GM18526 (cell line): ENCODE results near the gene OTOS.
A peak's percentile ranks its signal among the peaks of the same experiment; 100 is the strongest.

Source experiments
- POLR2A ChIP-seq: IDR thresholded peaks from 3 replicates; pipeline ENCODE4 v1.6.1; 2011; ENCODE audit not compliant: insufficient read length; ENCODE audit errors: extremely low read depth

OTOS gene

DNA sequence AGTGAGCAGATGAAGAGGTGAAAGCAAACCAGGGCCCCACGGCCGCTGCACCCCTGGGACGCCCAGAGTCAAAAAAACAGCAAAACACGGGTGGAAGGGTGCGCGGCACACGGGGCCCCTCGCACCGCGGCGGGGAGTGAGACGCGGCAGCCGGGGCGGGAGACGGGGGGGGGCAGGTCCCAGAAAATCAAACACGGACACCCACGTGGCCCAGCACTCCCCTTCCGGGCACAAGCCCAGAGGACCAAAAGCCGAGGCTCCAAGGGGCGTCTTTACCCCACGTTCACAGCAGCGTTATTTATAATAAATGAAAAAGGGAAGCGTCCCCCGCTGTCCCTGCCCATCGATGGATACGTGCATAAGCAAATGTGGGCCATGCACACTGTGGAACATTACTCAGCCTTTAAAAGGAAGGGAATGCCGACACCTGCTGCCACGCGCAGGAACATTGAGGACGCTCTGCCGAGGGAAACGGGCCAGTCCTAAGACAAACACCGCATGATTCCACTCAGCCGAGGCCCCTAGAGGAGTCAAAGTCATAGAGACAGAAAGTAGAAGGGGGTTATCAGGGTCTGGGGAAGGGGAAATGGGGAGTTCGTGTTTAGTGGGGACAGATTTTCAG, 3.7 kb downstream of the OTOS start:
- TF ChIP-seq POLR2A: no peak

DNA sequence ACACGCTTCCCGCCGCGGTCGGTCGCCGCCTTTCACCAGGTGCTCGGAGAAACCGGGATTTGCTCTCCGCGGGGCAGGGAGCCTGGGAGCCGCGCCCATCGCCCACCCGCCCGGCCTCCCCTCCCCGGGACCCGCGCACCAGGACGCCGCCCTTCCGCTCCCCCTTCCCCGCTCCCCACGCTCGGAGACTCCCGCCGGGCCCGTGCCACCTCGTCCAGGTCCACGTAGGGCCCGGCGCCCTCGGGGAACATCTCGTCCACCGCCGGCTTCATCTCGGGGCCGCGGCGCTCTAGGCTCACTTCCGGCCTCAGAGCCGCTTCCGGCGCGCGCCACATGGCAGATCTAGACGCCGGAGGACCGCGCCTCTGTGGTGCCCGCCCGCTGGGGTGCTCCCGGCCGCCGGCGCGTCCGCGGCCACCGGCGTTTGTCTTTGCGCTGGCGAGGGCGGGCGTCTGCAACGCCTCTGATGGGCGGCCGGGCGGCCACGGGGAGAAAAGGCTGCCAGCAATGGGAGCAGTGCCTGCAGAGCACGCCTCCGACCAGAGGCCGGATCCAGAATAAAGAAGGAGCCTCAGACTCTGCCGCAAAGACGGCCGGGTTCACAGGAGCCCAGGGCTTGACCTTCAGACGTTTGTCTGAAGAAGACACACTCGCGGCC, 4.3 kb downstream of the OTOS start, which contains the start of gene COPS9:
Gene COPS9, minus strand, starts transcription at position 293 of the 658 bp plus-strand sequence. Its CDS starts 21 bp downstream, at position 272.
- TF ChIP-seq POLR2A: peak; percentile 81

DNA sequence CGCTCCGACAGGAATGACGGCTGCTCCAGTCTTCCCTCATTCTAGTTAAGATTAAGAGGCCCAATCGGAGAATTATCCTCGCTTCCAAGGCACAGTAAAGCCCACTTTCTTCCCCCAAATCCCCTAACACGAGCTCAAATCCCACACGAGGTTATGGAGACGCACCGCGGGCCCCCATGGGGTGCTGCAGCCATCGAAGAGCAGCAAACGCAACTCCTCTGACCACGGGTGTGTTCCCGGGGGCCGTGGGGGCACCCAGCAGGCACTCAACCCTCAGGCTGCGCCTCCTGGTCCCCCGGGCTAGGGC, 4.8 kb downstream of the OTOS start:
- no peak for TF ChIP-seq POLR2A

- no peak for TF ChIP-seq POLR2A
Observed at GRCh38 chr2:240134956-240135520, 5.4 kb downstream of the OTOS start.

DNA sequence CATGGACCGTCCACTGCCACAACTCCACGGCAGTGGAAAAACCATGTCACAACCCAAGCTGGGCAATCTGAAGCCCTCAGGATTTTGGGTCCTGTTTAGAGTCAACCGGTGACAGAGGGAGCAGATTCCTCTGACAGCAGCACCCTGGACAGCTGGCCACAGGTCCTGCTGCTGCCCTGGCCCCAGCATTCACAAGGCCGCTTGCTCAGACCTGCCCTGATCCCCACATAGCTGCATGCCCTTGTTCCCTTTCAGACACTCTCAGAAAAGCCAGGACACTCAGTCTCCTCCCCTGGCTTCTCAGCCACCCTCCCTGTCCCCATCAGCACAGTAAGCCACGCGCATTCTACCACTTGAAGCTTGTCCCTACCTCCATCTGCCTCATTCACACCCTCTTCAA, 6.0 kb downstream of the OTOS start:
- TF ChIP-seq POLR2A: no peak

- no peak for TF ChIP-seq POLR2A
Observed at GRCh38 chr2:240133401-240133800, 7.1 kb downstream of the OTOS start.

GRCh38 chr2:240132651-240132980, 7.8 kb downstream of the OTOS start:
- no peak for TF ChIP-seq POLR2A

DNA sequence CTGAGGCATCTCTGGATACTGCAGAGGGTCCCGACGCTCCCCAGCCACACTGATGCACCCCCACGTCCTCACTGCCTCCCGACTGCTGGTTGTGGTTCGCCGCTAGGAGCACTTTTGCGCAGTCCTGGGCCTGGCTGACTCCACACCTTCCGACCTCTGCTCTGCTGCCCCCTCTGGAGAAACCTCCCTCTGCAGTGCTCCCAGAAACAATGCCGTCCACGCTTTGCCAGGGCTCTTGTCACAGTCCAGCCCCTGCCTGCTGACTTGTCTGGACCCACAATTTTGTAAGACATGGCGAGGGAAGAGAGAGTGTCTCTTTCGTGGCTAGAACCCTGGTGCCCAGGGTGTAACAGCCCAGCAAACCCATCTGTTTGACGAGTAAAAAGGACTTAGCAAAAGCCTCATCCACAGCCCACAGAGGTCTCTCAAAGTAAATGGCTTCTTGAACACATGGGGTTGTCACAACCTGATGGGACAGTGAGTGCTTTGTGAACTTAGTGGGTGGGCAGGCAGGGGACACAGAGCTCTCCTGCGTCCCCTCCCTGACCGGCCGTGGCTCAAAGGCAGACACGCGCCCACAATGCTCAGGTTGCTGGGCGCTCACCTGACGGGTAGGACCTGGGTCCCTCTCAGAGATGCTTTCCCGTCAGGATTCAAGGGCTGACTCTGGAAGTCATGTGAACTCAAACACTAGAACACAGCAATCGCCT, 8.4 kb downstream of the OTOS start:
- no peak for TF ChIP-seq POLR2A

GRCh38 chr2:240131296-240131695, 9.2 kb downstream of the OTOS start:
- no peak for TF ChIP-seq POLR2A

DNA sequence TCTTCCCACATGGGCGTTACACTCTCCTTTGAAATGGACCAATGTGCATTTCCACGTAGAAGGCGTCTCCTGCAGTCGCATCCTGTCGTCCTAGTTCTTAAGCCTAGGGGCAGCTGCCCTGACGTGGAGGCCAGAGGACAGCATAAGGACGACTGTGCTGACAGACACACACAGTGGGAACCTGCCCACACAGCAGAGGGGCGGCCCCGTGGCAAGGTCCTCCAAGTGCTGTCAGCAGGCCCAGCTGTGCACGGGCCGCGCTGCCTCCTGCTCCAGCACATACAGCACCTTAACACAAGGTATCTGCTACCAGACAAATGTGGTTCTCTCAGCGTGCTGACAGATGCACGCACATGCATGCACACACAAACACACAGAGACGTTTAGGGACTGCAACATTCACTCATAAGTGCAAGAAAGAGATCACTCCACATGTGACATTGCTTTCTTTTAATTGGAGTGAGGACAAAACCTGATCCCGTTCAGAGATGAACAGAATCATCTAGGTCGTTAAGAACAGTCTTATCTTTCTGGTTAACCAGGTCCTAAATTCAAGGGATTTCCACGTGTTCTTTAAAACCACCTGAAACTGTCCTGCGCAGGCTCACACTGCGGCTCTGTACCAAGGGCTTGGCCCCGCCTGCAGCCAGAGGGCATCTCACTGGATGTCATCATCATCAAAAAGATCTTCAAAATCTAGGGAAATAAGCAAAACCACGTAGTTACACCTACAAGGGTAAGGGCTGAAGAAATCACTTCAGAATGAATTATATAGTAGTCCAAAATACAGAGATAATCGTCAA, 9.9 kb downstream of the OTOS start:
- TF ChIP-seq POLR2A: no peak

- no peak for TF ChIP-seq POLR2A
Observed at GRCh38 chr2:240129731-240130392, 10.6 kb downstream of the OTOS start.

- TF ChIP-seq POLR2A: no peak
Observed at GRCh38 chr2:240129311-240129710, 11.1 kb downstream of the OTOS start.

DNA sequence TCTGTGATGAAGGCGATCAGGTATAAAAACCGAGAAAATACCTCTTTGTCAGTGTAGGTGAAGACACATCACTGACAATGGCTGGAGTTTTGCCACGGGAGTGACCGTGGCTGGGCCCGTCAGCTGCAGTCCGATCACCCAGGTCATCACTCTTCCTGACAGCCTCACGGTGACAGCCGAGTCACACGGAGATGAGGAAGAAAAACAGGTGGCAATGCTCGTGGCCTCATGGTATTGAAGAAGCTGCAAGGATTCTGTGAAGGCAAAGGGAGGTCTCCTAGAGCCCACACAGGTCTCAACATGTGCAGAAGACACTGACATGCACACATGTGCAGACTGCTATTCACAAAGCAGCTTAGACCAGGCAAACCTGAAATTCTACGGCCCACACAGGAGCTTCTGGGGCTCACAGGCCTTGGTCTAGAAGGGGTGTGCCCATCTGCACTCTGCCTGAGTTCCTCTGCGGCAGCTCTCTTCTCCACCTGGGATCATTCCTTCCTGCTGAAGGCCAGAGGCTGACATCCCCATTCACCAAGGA, 11.8 kb downstream of the OTOS start:
- no peak for TF ChIP-seq POLR2A

GRCh38 chr2:240127911-240128607, 12.4 kb downstream of the OTOS start:
- TF ChIP-seq POLR2A: no peak
